Muscle of leg (tissue), 11 donors: Measurements from ENCODE around the gene ACOT2. TPM values are rescaled to one million over a fixed set of nuclear protein-coding genes. Genes with fewer than 3 reads are reported as not detected.
"Not testable (repeated sequence)": the region's sequence is repeated elsewhere in the genome, so short reads cannot be mapped to it uniquely, and the experiment has no call there.

Source experiments
- DNase-seq: peaks from one replicate; pipeline ENCODE4 v3.0.0; 2013
- H3K27ac ChIP-seq: one replicate; pipeline ENCODE4 v1.5.1; 2013; ENCODE audit warnings: mild to moderate bottlenecking, low read length, control low read depth
- H3K27me3 ChIP-seq: one replicate; pipeline ENCODE4 v1.6.1; 2013; ENCODE audit warnings: low read length; ENCODE audit not compliant: control insufficient read depth, insufficient read depth
- H3K36me3 ChIP-seq: one replicate; pipeline ENCODE4 v1.6.1; 2013; ENCODE audit warnings: low read length; ENCODE audit not compliant: control insufficient read depth, insufficient read depth
- H3K4me1 ChIP-seq: one replicate; pipeline ENCODE4 v1.6.1; 2013; ENCODE audit warnings: low read length; ENCODE audit not compliant: control insufficient read depth, insufficient read depth
- H3K4me3 ChIP-seq: one replicate; pipeline ENCODE4 v1.5.1; 2013; ENCODE audit warnings: low read length, control low read depth
- H3K9me3 ChIP-seq: replicated peaks from 2 replicates; pipeline ENCODE4 v1.6.1; 2013; ENCODE audit warnings: low read depth, low read length; ENCODE audit not compliant: control insufficient read depth
- WGBS: methylation state at CpG from one replicate; pipeline ENCODE4 v1.1.5; 2013; ENCODE audit warnings: missing lambda C conversion rate; ENCODE audit not compliant: insufficient coverage; 5-methylcytosine and 5-hydroxymethylcytosine counted together
- polyA plus RNA-seq, 8 donors: library from polyadenylated mRNA; unstranded; fragments of 120-200 nt; gene quantifications; one replicate each; pipeline versions ENCODE4 v1.2.1 to v1.2.3, GENCODE V29; 2013; ENCODE audit warnings: inconsistent platforms in 1 of 8, low replicate concordance in 1 of 8; ENCODE audit not compliant: insufficient read length in 8 of 8, insufficient read depth in 1 of 8
- total RNA-seq: library from RNA; stranded (reverse); fragments of 120-200 nt; gene quantifications from one replicate; pipeline ENCODE4 v1.2.4, GENCODE V29; 2013

ACOT2 gene
- total and polyA plus RNA-seq, 9 donors: 25.0 to 39.5 (median 32.3) TPM

DNA sequence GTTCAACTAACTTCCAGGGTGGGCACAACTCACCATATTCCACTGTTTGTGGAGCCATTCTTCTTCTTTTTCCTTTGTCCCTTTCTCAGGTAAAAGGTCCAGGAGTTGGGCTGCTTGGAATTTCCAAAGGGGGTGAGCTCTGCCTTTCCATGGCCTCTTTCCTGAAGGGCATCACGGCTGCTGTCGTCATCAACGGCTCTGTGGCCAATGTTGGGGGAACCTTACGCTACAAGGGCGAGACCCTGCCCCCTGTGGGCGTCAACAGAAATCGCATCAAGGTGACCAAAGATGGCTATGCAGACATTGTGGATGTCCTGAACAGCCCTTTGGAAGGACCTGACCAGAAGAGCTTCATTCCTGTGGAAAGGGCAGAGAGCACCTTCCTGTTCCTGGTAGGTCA is 26.1 kb upstream of the ACOT2 start:
- not testable (repeated sequence) for H3K27me3 ChIP-seq, H3K27ac ChIP-seq, H3K36me3 ChIP-seq, H3K4me1 ChIP-seq, H3K9me3 ChIP-seq, H3K4me3 ChIP-seq, DNase-seq
- WGBS: no CpG with 5 or more reads among the region's 7 CpGs

DNA sequence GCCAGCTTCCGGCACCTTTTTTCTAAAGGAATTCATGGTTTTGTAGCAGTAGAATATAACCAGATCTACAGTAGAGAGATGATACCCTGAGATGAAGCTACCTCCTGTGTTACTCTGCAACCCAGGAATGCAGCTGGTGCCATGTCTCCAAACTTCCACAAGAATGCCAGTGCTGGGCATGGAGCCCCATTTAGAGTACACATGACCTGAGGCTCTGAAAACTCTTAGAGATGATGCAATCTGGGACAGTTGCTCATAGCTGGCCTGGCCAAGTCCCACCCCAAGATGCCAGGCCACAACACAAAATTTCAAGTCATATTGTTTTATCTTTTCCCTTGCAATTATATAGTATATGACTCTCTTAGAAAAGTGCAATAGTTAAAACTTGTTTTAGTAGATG is 23.7 kb upstream of the ACOT2 start:
- H3K27me3 ChIP-seq, H3K36me3 ChIP-seq, DNase-seq, H3K4me3 ChIP-seq, H3K4me1 ChIP-seq, H3K27ac ChIP-seq, H3K9me3 ChIP-seq: not testable (repeated sequence)
- no CpG with 5 or more reads among the region's 1 CpG for WGBS

DNA sequence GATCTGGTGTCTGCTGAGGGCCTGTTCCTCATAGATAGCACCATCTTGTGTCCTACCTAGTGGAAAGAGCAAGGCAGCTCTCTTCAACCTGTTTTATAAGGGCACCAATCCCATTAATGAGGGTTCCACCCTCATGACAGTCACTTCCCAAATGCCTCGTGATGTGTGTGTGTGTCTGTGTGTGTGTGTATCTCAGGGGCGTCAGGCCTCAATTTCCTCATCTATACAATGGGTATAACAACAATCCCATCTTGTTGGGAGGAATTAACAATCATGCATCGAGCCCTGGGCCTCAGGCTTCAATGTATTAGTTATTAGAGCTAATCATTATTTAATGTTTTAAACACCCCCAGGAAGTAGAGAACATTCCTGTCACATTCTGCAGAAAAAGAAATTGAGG is 19.9 kb upstream of the ACOT2 start:
- not testable (repeated sequence) for H3K27me3 ChIP-seq, H3K36me3 ChIP-seq, H3K4me3 ChIP-seq, H3K4me1 ChIP-seq, DNase-seq, H3K27ac ChIP-seq, H3K9me3 ChIP-seq
- WGBS: no CpG with 5 or more reads among the region's 3 CpGs

GRCh38 chr14:73549889-73550524 is 19.0 kb upstream of the ACOT2 start:
- not testable (repeated sequence) for DNase-seq, H3K4me1 ChIP-seq, H3K36me3 ChIP-seq, H3K4me3 ChIP-seq, H3K9me3 ChIP-seq, H3K27ac ChIP-seq, H3K27me3 ChIP-seq
- WGBS: no CpG with 5 or more reads among the region's 6 CpGs

- no peaks in the 10 kb centered on the region for H3K9me3 ChIP-seq
- DNase-seq: no peak
- WGBS: 100% methylated on average over 1 of the region's 4 CpGs
- H3K36me3 ChIP-seq: no peaks in the 10 kb centered on the region
- no peak overlapping the region for H3K27ac ChIP-seq
- H3K27me3 ChIP-seq: no peaks in the 10 kb centered on the region
- H3K4me1 ChIP-seq: no peaks in the 10 kb centered on the region
- no peak overlapping the region for H3K4me3 ChIP-seq
Observed at GRCh38 chr14:73553845-73554244, 15.2 kb upstream of the ACOT2 start.

- H3K4me3 ChIP-seq, DNase-seq, H3K36me3 ChIP-seq, H3K27ac ChIP-seq, H3K4me1 ChIP-seq, H3K9me3 ChIP-seq, H3K27me3 ChIP-seq: not testable (repeated sequence)
- no CpG with 5 or more reads among the region's 2 CpGs for WGBS
Observed at GRCh38 chr14:73557201-73557600, 11.8 kb upstream of the ACOT2 start.

GRCh38 chr14:73558238-73558637 is 10.8 kb upstream of the ACOT2 start:
- not testable (repeated sequence) for DNase-seq, H3K36me3 ChIP-seq, H3K4me1 ChIP-seq, H3K27me3 ChIP-seq, H3K27ac ChIP-seq, H3K4me3 ChIP-seq, H3K9me3 ChIP-seq
- WGBS: no CpG with 5 or more reads among the region's 2 CpGs

DNA sequence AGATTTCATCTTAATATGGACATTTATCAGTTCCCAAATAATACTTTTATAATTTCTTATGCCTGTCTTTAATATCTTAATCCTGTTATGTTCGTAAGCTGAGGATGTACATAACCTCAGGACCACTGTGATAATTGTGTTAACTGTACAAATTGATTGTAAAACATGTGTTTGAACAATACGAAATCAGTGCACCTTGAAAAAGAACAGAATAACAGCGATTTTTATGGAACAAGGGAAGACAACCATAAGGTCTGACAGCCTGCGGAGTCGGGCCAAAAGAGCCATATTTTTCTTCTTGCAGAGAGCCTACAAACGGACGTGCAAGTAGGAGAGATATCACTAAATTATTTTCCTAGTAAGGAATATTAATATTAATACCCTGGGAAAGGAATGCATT is 6.8 kb upstream of the ACOT2 start:
- not testable (repeated sequence) for H3K9me3 ChIP-seq, H3K27ac ChIP-seq, H3K4me1 ChIP-seq, H3K27me3 ChIP-seq, H3K36me3 ChIP-seq, DNase-seq, H3K4me3 ChIP-seq
- no CpG with 5 or more reads among the region's 7 CpGs for WGBS

- WGBS: 100% methylated on average over 4 of the region's 6 CpGs
- H3K4me1 ChIP-seq, H3K27me3 ChIP-seq, H3K27ac ChIP-seq, H3K9me3 ChIP-seq, H3K36me3 ChIP-seq, DNase-seq, H3K4me3 ChIP-seq: not testable (repeated sequence)
Observed at GRCh38 chr14:73562696-73563095, 6.3 kb upstream of the ACOT2 start.

- H3K4me1 ChIP-seq: peaks cover 18% of the 10 kb centered on the region
- not testable (repeated sequence) for H3K4me3 ChIP-seq, H3K9me3 ChIP-seq, H3K27ac ChIP-seq, H3K36me3 ChIP-seq, H3K27me3 ChIP-seq, DNase-seq
- 90% methylated on average over 14 of the region's 18 CpGs for WGBS
Observed at GRCh38 chr14:73566431-73566830, 2.6 kb upstream of the ACOT2 start.

DNA sequence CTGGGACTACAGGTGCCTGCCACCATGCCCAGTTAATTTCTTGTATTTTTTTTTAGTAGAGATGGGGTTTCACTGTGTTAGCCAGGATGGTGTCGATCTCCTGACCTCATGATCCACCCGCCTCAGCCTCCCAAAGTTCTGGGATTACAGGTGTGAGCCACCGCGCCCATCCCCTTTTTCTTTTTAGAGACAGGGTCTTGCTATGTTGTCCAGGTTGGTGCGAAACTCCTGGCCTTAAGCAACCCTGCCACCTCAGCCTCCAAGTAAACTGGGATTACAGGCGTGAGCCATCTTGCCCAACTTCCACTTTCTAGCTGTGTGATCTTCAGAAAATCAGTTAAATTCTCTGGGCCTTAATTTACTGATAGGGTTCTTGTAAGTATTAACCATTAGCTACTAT is 2.1 kb upstream of the ACOT2 start:
- not testable (repeated sequence) for H3K27ac ChIP-seq, H3K4me3 ChIP-seq, H3K36me3 ChIP-seq, H3K27me3 ChIP-seq, DNase-seq, H3K9me3 ChIP-seq
- peaks cover 18% of the 10 kb centered on the region for H3K4me1 ChIP-seq
- WGBS: 94% methylated on average over 3 of the region's 6 CpGs
